ENCODE results near the gene SYT12.

DNA sequence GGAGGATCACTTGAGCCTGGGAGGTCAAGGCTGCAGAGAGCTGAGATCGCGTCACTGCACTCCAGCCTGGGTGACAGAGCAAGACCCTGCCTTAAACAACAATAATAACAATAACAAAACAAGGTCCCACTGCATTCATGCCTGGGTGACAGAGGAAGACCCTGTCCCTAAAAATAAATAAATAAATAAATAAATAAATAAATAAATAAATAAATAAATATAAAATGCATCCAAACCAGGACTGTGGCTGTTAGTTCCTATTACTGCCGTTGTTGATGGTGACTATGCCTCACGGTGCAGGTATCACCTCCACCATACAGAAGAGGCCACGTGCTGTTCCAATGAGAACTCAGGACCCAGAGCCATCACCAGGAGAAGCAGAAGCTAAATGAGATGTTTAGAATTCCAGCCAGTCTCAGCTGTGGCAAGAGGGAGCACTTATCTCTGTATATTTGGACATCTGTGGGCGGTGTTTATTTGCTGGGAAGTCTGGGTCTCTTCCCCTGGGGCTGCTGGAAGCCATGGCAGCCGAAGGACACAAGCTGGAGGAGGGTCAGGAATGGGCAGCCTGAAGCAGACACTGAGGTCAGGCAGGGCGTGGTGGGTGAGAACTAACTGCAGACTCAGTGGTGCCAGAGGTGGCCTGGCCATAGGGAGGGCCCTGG is 26.2 kb upstream of the SYT12 start:
- TF ChIP-seq, protein P1, sequence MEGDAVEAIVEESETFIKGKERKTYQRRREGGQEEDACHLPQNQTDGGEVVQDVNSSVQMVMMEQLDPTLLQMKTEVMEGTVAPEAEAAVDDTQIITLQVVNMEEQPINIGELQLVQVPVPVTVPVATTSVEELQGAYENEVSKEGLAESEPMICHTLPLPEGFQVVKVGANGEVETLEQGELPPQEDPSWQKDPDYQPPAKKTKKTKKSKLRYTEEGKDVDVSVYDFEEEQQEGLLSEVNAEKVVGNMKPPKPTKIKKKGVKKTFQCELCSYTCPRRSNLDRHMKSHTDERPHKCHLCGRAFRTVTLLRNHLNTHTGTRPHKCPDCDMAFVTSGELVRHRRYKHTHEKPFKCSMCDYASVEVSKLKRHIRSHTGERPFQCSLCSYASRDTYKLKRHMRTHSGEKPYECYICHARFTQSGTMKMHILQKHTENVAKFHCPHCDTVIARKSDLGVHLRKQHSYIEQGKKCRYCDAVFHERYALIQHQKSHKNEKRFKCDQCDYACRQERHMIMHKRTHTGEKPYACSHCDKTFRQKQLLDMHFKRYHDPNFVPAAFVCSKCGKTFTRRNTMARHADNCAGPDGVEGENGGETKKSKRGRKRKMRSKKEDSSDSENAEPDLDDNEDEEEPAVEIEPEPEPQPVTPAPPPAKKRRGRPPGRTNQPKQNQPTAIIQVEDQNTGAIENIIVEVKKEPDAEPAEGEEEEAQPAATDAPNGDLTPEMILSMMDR (IDR thresholded peaks at IDR 0.05), result no peak
- TF ChIP-seq ZFX (IDR thresholded peaks at IDR 0.05; ENCODE audit: borderline replicate concordance), result no peak

Measured in 22Rv1 (cell line).